H7 (cell line): ENCODE results near the gene MAPK8. TPM values are rescaled to one million over a fixed set of nuclear protein-coding genes. Genes with fewer than 3 reads are reported as not detected.
"Not testable (repeated sequence)": the region's sequence is repeated elsewhere in the genome, so short reads cannot be mapped to it uniquely, and the experiment has no call there.

Experiments used
- DNase-seq: peaks from one replicate; pipeline ENCODE4 v3.0.0; 2012
- H3K27me3 ChIP-seq: 2 replicates; pipeline ENCODE4 v1.6.0; 2011; ENCODE audit warnings: mild to moderate bottlenecking, low read length; ENCODE audit not compliant: control insufficient read depth, insufficient read depth
- H3K36me3 ChIP-seq: replicated peaks from 2 replicates; pipeline ENCODE4 v1.5.1; 2011; ENCODE audit warnings: low read length; ENCODE audit not compliant: control insufficient read depth, insufficient read depth
- H3K4me3 ChIP-seq: 2 replicates; pipeline ENCODE4 v1.5.1; 2011; ENCODE audit warnings: low read depth, mild to moderate bottlenecking, control low read depth, low read length, moderate library complexity; ENCODE audit not compliant: insufficient read depth
- total RNA-seq: library from RNA; depleted of rRNA; stranded (reverse); fragments of >200 nt; shearing (Covaris generic); gene quantifications from 2 replicates; pipeline ENCODE4 v1.2.3, GENCODE V29; 2014

Gene MAPK8
- total RNA-seq, 1 experiment from 2014 or later: 70.3 TPM

GRCh38 chr10:48336978-48337599, 30.6 kb downstream of the MAPK8 start:
- Histone ChIP-seq H3K36me3 (no peaks in the 10 kb centered on the region), H3K27me3 (no peaks in the 10 kb centered on the region)

GRCh38 chr10:48340734-48341133, 34.3 kb downstream of the MAPK8 start:
- Histone ChIP-seq H3K27me3 (no peaks in the 10 kb centered on the region), H3K36me3 (no peaks in the 10 kb centered on the region), H3K4me3 (no peak overlapping the region)
- no peak for DNase-seq

More at GRCh38 chr10:48336978-48337599, 30.6 kb downstream of the MAPK8 start:
- no peak overlapping the region for H3K4me3 ChIP-seq
- DNase-seq: no peak

GRCh38 chr10:48343106-48343505, 36.6 kb downstream of the MAPK8 start:
- Histone ChIP-seq H3K4me3 (no peak overlapping the region), H3K27me3 (no peaks in the 10 kb centered on the region), H3K36me3 (no peaks in the 10 kb centered on the region)
- no peak for DNase-seq

GRCh38 chr10:48343921-48344598, 37.6 kb downstream of the MAPK8 start:
- H3K36me3 ChIP-seq: no peaks in the 10 kb centered on the region
- H3K27me3 ChIP-seq: no peaks in the 10 kb centered on the region
- DNase-seq: no peak
- no peak overlapping the region for H3K4me3 ChIP-seq

GRCh38 chr10:48346248-48346647, 39.8 kb downstream of the MAPK8 start:
- H3K4me3 ChIP-seq, H3K27me3 ChIP-seq, H3K36me3 ChIP-seq, DNase-seq: not testable (repeated sequence)

- H3K36me3 ChIP-seq, H3K4me3 ChIP-seq, DNase-seq, H3K27me3 ChIP-seq: not testable (repeated sequence)
Observed at GRCh38 chr10:48347539-48347938, 41.1 kb downstream of the MAPK8 start.

- DNase-seq, H3K4me3 ChIP-seq, H3K36me3 ChIP-seq, H3K27me3 ChIP-seq: not testable (repeated sequence)
Observed at GRCh38 chr10:48347943-48348342, 41.5 kb downstream of the MAPK8 start.

- Histone ChIP-seq H3K4me3 (no peak overlapping the region), H3K36me3 (no peaks in the 10 kb centered on the region), H3K27me3 (no peaks in the 10 kb centered on the region)
- no peak for DNase-seq
Observed at GRCh38 chr10:48353246-48353645, 46.8 kb downstream of the MAPK8 start.

GRCh38 chr10:48357631-48358030, 51.2 kb downstream of the MAPK8 start:
- no peaks in the 10 kb centered on the region for H3K36me3 ChIP-seq
- no peak for DNase-seq
- no peaks in the 10 kb centered on the region for H3K27me3 ChIP-seq
- no peak overlapping the region for H3K4me3 ChIP-seq

GRCh38 chr10:48358162-48358561, 51.7 kb downstream of the MAPK8 start:
- Histone ChIP-seq H3K36me3 (no peaks in the 10 kb centered on the region), H3K27me3 (no peaks in the 10 kb centered on the region), H3K4me3 (no peak overlapping the region)
- DNase-seq: no peak

- H3K36me3 ChIP-seq: no peaks in the 10 kb centered on the region
- no peak overlapping the region for H3K4me3 ChIP-seq
- DNase-seq: no peak
- H3K27me3 ChIP-seq: no peaks in the 10 kb centered on the region
Observed at GRCh38 chr10:48358838-48359237, 52.4 kb downstream of the MAPK8 start.

GRCh38 chr10:48361176-48361575, 54.7 kb downstream of the MAPK8 start:
- Histone ChIP-seq H3K36me3 (no peaks in the 10 kb centered on the region), H3K4me3 (no peak overlapping the region), H3K27me3 (no peaks in the 10 kb centered on the region)
- no peak for DNase-seq

GRCh38 chr10:48363617-48364355, 57.3 kb downstream of the MAPK8 start:
- no peaks in the 10 kb centered on the region for H3K36me3 ChIP-seq
- H3K27me3 ChIP-seq: no peaks in the 10 kb centered on the region
- H3K4me3 ChIP-seq: no peak overlapping the region
- no peak for DNase-seq

GRCh38 chr10:48364659-48365405, 58.4 kb downstream of the MAPK8 start:
- DNase-seq: no peak
- no peak overlapping the region for H3K4me3 ChIP-seq
- H3K36me3 ChIP-seq: no peaks in the 10 kb centered on the region
- H3K27me3 ChIP-seq: no peaks in the 10 kb centered on the region
